CD4-positive, alpha-beta memory T cell (primary cell): ENCODE data around the gene WASL. TPM values are rescaled to one million over a fixed set of nuclear protein-coding genes. Genes with fewer than 3 reads are reported as not detected.

Experiments
- CTCF ChIA-PET: fragments of 350-600 bp; sonication (Branson Sonifier 250); formaldehyde crosslinking; loops from one replicate; lab custom pipeline; 2021; ENCODE audit warnings: inconsistent platforms; ENCODE audit not compliant: partially characterized antibody; lab: Charles Lee
- POLR2A ChIA-PET: fragments of 350-600 bp; sonication (Branson Sonifier 250); formaldehyde crosslinking; loops from one replicate; lab custom pipeline; 2021; ENCODE audit not compliant: partially characterized antibody; lab: Charles Lee
- DNase-seq, 5 donors: peaks; one replicate each; pipeline versions ENCODE4 v3.0.0 to v3.0.0-alpha.2; 2020 to 2022; ENCODE audit warnings: mixed read lengths in 1 of 5
- H3K27ac ChIP-seq: one replicate; pipeline ENCODE4 v1.7.0; 2013; ENCODE audit warnings: low read depth, low read length
- H3K27me3 ChIP-seq: 2 replicates; pipeline ENCODE4 v1.7.0; 2013; ENCODE audit warnings: mild to moderate bottlenecking, low read length, moderate library complexity; ENCODE audit not compliant: insufficient read depth
- H3K36me3 ChIP-seq: 2 replicates; pipeline ENCODE4 v1.7.0; 2013; ENCODE audit warnings: mild to moderate bottlenecking, low read length, moderate library complexity; ENCODE audit not compliant: insufficient read depth
- H3K4me1 ChIP-seq: 2 replicates; pipeline ENCODE4 v1.7.0; 2013; ENCODE audit warnings: mild to moderate bottlenecking, low read length, moderate library complexity; ENCODE audit not compliant: insufficient read depth
- H3K4me3 ChIP-seq, 2 donors: one replicate each; pipeline ENCODE4 v1.7.0; 2013; ENCODE audit warnings: low read length in 2 of 2, mild to moderate bottlenecking in 1 of 2
- H3K9me3 ChIP-seq, 2 donors: one replicate each; pipeline ENCODE4 v1.7.0; 2013; ENCODE audit warnings: low read length in 2 of 2, control low read depth in 1 of 2; ENCODE audit not compliant: control insufficient read depth in 1 of 2
- H3K27ac Mint-ChIP-seq, 7 donors: one replicate each; pipeline ENCODE4 v1.8.0; 2020 to 2021; ENCODE audit warnings: mixed read lengths in 7 of 7, mild to moderate bottlenecking in 6 of 7, inconsistent platforms in 3 of 7, moderate library complexity in 3 of 7
- H3K27me3 Mint-ChIP-seq, 2 donors: one replicate each; pipeline ENCODE4 v1.8.0; 2020 to 2021; ENCODE audit warnings: mixed read lengths in 2 of 2
- H3K36me3 Mint-ChIP-seq, 2 donors: one replicate each; pipeline ENCODE4 v1.8.0; 2020 to 2021; ENCODE audit warnings: mixed read lengths in 2 of 2, inconsistent platforms in 1 of 2, mild to moderate bottlenecking in 1 of 2
- H3K4me1 Mint-ChIP-seq, 4 donors: one replicate each; pipeline ENCODE4 v1.8.0; 2020 to 2021; ENCODE audit warnings: mixed read lengths in 4 of 4, mild to moderate bottlenecking in 1 of 4
- H3K4me3 Mint-ChIP-seq, 8 donors: one replicate each; pipeline ENCODE4 v1.8.0; 2020 to 2021; ENCODE audit warnings: mixed read lengths in 8 of 8, mild to moderate bottlenecking in 7 of 8, moderate library complexity in 6 of 8, inconsistent platforms in 3 of 8
- H3K9me3 Mint-ChIP-seq, 8 donors: one replicate each; pipeline ENCODE4 v1.8.0; 2020 to 2021; ENCODE audit warnings: mixed read lengths in 8 of 8, mild to moderate bottlenecking in 5 of 8, inconsistent platforms in 3 of 8, moderate library complexity in 1 of 8
- intact Hi-C: fragments of 100-400 bp; cut with micrococcal nuclease; formaldehyde crosslinking; loops from one replicate; pipeline ENCODE4 v1.15.1; 2023
- polyA plus RNA-seq, 2 donors: library from polyadenylated mRNA; unstranded; fragments of 300-500 nt; fragmentation: Illumina TruSeq; gene quantifications; one replicate each; pipeline ENCODE4 v1.2.3, GENCODE V29; 2021
- total RNA-seq, 2 experiments: library from RNA; stranded (reverse); gene quantifications; one replicate each; pipeline ENCODE4 v1.2.3, GENCODE V29; 2021

The WASL gene
- total and polyA plus RNA-seq, 4 experiments from 2014 or later: 1.9 to 13.5 (median 7.8) TPM

DNA sequence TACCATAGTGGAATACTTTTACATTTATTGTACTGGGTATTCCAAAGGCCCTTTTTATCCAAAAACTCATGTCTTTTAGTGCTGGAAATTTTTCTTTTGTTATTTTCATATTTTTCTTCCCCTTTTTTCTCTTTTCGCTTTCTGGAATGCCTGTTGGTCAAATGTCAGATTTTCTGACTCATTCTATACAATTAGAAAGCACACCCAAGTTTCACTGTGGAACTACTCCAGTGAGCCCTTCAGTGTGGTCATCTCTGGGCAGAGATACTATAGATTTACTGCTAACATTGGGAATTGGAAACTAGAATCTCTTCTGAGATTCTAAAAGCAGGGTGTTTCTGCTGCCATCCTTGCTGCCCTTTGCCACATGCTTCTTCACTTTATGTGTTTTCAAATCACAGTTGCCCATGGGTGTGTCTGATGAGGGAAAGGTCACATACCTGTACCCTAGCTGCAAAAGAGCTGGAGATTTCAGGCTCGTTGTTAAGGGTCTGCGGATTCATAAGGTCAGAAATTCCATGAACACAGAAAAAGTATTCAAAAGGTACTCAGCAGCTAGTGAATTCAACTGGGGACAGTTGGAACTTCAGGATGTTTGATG is 5.6 kb upstream of the WASL start:
- CTCF ChIA-PET: interaction anchor here (1.3 kb wide), 1 partner anchor 194 kb away, joined by 4 read pairs; no protein-coding TSS in a partner anchor
- POLR2A ChIA-PET: no interaction called here
- H3K4me1 ChIP-seq: peaks cover 17% of the 10 kb centered on the region
- Mint-ChIP-seq H3K27me3 (no peaks in the 10 kb centered on the region), H3K4me3 (no peak overlapping the region), H3K27ac (no peak overlapping the region), H3K9me3 (no peaks in the 10 kb centered on the region), H3K4me1 (peaks cover 16 to 21% (median 20%) of the 10 kb centered on the region in 4 donors), H3K36me3 (peaks cover 0 to 2% of the 10 kb centered on the region in 2 donors)
- H3K27ac ChIP-seq: no peak overlapping the region
- no peaks in the 10 kb centered on the region for H3K9me3 ChIP-seq
- no peak overlapping the region for H3K4me3 ChIP-seq
- H3K36me3 ChIP-seq: no peaks in the 10 kb centered on the region
- intact Hi-C loops: no loop called here
- H3K27me3 ChIP-seq: no peaks in the 10 kb centered on the region
- no peak for DNase-seq

DNA sequence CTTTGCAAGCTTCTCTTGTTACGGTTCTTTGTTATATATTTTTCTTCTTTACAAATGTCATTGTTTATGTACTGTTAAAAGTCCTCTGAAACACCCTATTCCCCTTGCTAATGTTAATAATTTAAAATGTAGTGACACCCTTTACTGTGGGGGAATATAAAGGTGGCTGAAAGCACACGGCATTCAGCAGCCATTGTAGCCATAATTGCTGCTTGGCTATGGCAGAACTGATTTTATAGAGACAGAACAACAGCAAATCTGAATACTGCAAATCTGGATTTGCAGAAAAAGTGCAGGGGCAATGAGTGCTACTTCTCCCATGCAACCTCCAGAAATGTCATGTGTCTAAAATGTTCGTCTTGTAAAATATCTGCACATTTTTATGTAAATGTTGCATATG is 3.7 kb upstream of the WASL start:
- DNase-seq: no peak
- Mint-ChIP-seq H3K4me1 (peaks cover 19 to 32% (median 27%) of the 10 kb centered on the region in 4 donors), H3K9me3 (no peaks in the 10 kb centered on the region), H3K27ac (no peak overlapping the region), H3K4me3 (no peak overlapping the region), H3K36me3 (peaks cover 0 to 9% of the 10 kb centered on the region in 2 donors), H3K27me3 (no peaks in the 10 kb centered on the region)
- intact Hi-C loops: no loop called here
- peaks cover 22% of the 10 kb centered on the region for H3K4me1 ChIP-seq
- H3K4me3 ChIP-seq: no peak overlapping the region
- no peak overlapping the region for H3K27ac ChIP-seq
- no peaks in the 10 kb centered on the region for H3K27me3 ChIP-seq
- CTCF ChIA-PET: no interaction called here
- H3K9me3 ChIP-seq: no peaks in the 10 kb centered on the region
- H3K36me3 ChIP-seq: no peaks in the 10 kb centered on the region
- POLR2A ChIA-PET: no interaction called here

DNA sequence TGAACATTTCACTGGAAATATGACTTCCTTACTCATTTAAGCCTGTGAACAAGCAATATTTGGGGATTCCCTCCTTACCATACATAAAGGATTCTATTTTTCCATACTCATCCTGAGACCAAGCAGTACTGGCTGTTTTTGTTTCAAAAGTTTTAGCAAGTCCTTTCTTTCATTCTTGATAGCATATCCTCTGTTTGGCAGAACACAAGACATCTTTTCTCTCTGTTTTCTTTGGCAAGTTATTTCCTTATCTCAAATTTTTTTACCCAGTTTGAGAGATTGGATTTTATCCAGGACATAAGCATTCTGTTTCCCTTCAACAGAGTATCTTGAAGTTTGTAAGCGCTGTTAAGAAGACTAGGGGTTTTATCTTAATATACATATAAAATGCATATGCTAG is 3.0 kb upstream of the WASL start:
- Histone ChIP-seq H3K9me3 (no peaks in the 10 kb centered on the region), H3K27ac (no peak overlapping the region), H3K4me1 (peaks cover 30% of the 10 kb centered on the region), H3K4me3 (no peak overlapping the region), H3K27me3 (no peaks in the 10 kb centered on the region), H3K36me3 (no peaks in the 10 kb centered on the region)
- intact Hi-C loops: no loop called here
- no peaks in the 10 kb centered on the region for H3K27me3 Mint-ChIP-seq
- peaks cover 0 to 11% of the 10 kb centered on the region in 2 donors for H3K36me3 Mint-ChIP-seq
- ChIA-PET POLR2A (no interaction called here), CTCF (no interaction called here)
- DNase-seq: no peak
- no peaks in the 10 kb centered on the region for H3K9me3 Mint-ChIP-seq
- H3K27ac Mint-ChIP-seq: peak overlapping the region in 3 of 7 donors; percentile 13 to 59 (median 47)
- peaks cover 24 to 39% (median 33%) of the 10 kb centered on the region in 4 donors for H3K4me1 Mint-ChIP-seq
- H3K4me3 Mint-ChIP-seq: peak overlapping the region in 1 of 8 donors; percentile 1

DNA sequence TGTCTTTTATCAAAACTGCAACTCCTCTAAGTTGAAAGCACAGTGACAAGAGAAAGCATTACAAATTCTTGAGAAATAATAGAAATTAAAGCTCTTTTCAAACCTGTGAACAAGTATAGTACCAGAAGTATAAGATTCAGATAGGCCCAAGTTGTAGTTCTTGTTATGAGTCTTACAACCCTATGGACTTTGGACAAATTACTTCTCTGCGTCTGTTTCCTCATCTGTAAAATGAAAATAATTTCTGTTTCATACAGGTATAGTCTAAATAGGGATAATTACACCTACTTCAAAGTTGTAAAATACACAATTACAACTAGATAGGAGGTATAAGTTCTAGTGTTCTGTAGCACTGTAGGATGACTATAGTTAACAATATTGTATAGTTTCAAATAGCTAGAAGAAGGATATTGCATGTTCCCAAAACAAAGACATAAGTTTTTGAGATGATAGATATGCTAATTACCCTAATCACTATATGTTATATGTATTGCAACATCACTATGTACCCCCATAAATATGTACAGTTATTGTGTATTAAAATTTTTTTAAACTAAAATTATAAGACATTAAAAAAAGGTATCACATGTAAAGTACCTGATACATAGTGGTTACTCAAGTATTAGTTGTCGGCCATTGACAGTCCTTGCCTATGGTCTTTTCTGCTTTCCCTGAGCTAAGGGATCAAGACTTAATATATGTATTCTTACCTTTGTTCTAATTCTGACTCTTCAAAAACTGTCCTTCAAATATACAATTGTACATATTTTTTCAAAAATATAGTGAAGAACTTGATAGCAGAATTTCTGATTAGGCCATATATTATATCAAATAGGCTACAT is 1.8 kb upstream of the WASL start:
- Mint-ChIP-seq H3K4me3 (peak overlapping the region in 6 of 8 donors; percentile 11 to 62 (median 46)), H3K36me3 (peaks cover 0 to 11% of the 10 kb centered on the region in 2 donors), H3K4me1 (peaks cover 36 to 45% (median 42%) of the 10 kb centered on the region in 4 donors), H3K9me3 (no peaks in the 10 kb centered on the region), H3K27ac (peak overlapping the region in 3 of 7 donors; percentile 49 to 96 (median 71)), H3K27me3 (no peaks in the 10 kb centered on the region)
- no peaks in the 10 kb centered on the region for H3K9me3 ChIP-seq
- H3K27ac ChIP-seq: no peak overlapping the region
- intact Hi-C loops: no loop called here
- POLR2A ChIA-PET: interaction anchor here (3.2 kb wide), 1 partner anchor 193 kb away, joined by 37 read pairs; the partner anchor contains the start of gene NDUFA5
- CTCF ChIA-PET: interaction anchor here (1.6 kb wide), 1 partner anchor 10 kb away, joined by 4 read pairs; no protein-coding TSS in a partner anchor
- no peaks in the 10 kb centered on the region for H3K27me3 ChIP-seq
- no peak overlapping the region for H3K4me3 ChIP-seq
- peaks cover 39% of the 10 kb centered on the region for H3K4me1 ChIP-seq
- DNase-seq: no peak
- no peaks in the 10 kb centered on the region for H3K36me3 ChIP-seq

DNA sequence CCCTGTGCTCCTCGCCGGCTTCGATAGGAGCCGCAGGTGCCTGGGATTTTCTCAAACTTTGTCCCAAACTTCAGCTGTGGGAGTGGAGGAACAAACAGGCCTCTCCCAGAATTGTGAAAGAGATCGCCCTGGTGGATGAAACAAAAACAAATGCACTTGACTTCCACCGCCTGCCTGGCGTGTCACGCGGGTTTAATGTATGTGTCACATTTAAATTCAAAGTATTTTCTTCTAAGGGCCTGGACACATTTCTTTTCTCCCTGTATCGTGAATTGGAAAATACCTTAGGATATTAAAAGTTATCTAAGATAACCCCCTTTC is 694 bp upstream of the WASL start:
- no peaks in the 10 kb centered on the region for H3K9me3 Mint-ChIP-seq
- POLR2A ChIA-PET: interaction anchor here (0.7 to 3.2 kb wide), 14 partner anchors 9 to 1180 kb away, joined by 3 to 37 read pairs (median 4); partner anchors contain the start of genes IQUB, NDUFA5 and POT1
- CTCF ChIA-PET: interaction anchor here (0.7 to 1.8 kb wide), 12 partner anchors 8 to 255 kb away, joined by 3 to 8 read pairs (median 4); partner anchors contain the start of gene NDUFA5
- H3K27me3 Mint-ChIP-seq: no peaks in the 10 kb centered on the region
- H3K36me3 Mint-ChIP-seq: peaks cover 0 to 11% of the 10 kb centered on the region in 2 donors
- no peaks in the 10 kb centered on the region for H3K9me3 ChIP-seq
- H3K4me3 ChIP-seq: peak overlapping the region; percentile 68 to 83
- H3K4me3 Mint-ChIP-seq: peak overlapping the region; percentile 91 to 98 (median 92)
- intact Hi-C loops: loop anchor here (1.0 to 5.0 kb wide), 4 partner anchors 37 to 1183 kb away; partner anchors contain the start of genes IQUB and NDUFA5
- peaks cover 46% of the 10 kb centered on the region for H3K4me1 ChIP-seq
- peak in 1 of 5 donors; percentile 49 for DNase-seq
- H3K27me3 ChIP-seq: no peaks in the 10 kb centered on the region
- peak overlapping the region; percentile 67 to 97 (median 96) for H3K27ac Mint-ChIP-seq
- H3K36me3 ChIP-seq: no peaks in the 10 kb centered on the region
- H3K4me1 Mint-ChIP-seq: peaks cover 38 to 51% (median 45%) of the 10 kb centered on the region in 4 donors
- H3K27ac ChIP-seq: peak overlapping the region; percentile 84

DNA sequence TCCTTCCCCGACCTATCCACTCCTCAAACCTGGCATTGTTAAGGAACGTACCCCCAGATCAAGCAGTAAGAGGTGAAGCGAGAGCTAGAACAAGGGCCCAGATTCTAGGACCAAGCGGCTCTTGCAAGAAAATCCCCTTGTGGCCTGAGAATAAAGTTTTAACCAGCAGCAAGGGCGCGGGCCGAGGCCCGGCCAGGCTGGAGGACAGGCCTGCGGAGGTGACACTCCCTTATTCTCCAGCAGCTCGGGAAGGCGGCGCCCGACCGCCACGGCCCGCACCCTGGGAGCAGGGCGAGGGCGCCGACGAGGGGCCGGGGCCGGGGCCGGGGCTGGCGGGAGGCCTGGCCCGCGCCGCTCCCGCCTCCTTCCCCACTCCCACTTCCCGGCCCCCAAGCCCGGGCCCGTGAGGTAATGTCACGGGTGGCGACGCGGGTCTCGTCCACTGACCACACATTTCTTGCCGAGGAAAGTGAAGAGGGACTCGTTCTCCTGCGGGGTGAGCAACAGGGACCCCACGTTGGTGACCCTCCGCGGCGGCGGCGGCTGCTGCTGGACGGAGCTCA is 551 bp downstream of the WASL start:
- intact Hi-C loops: loop anchor here (2.0 to 5.0 kb wide), 3 partner anchors 36 to 1184 kb away; partner anchors contain the start of gene IQUB
- Histone ChIP-seq H3K9me3 (no peaks in the 10 kb centered on the region), H3K36me3 (no peaks in the 10 kb centered on the region), H3K4me3 (peak overlapping the region; percentile 68 to 85), H3K4me1 (peaks cover 59% of the 10 kb centered on the region), H3K27me3 (no peaks in the 10 kb centered on the region), H3K27ac (peak overlapping the region; percentile 84)
- peak in 4 of 5 donors; percentile 12 to 48 (median 26) for DNase-seq
- CTCF ChIA-PET: interaction anchor here (0.9 to 1.8 kb wide), 9 partner anchors 9 to 254 kb away, joined by 3 to 8 read pairs (median 4); partner anchors contain the start of gene NDUFA5
- Mint-ChIP-seq H3K27me3 (no peaks in the 10 kb centered on the region), H3K36me3 (peaks cover 0 to 11% of the 10 kb centered on the region in 2 donors), H3K9me3 (no peaks in the 10 kb centered on the region), H3K27ac (peak overlapping the region; percentile 70 to 96 (median 94)), H3K4me1 (peaks cover 47 to 63% (median 57%) of the 10 kb centered on the region in 4 donors), H3K4me3 (peak overlapping the region; percentile 91 to 98 (median 94))
- POLR2A ChIA-PET: interaction anchor here (0.9 to 3.2 kb wide), 14 partner anchors 10 to 1181 kb away, joined by 3 to 37 read pairs (median 4); partner anchors contain the start of genes IQUB, NDUFA5 and POT1
